ENCODE results near the gene CRYZL1.
A peak's percentile ranks its signal among the peaks of the same experiment; 100 is the strongest.

The CRYZL1 gene

GRCh38 chr21:33661146-33661545, 19.6 kb upstream of the CRYZL1 start:
- DNase-seq (ENCODE audit: low spot score) = no peak

- no peak for DNase-seq (ENCODE audit: low spot score)
Measured at GRCh38 chr21:33660406-33660805, 18.9 kb upstream of the CRYZL1 start.

DNA sequence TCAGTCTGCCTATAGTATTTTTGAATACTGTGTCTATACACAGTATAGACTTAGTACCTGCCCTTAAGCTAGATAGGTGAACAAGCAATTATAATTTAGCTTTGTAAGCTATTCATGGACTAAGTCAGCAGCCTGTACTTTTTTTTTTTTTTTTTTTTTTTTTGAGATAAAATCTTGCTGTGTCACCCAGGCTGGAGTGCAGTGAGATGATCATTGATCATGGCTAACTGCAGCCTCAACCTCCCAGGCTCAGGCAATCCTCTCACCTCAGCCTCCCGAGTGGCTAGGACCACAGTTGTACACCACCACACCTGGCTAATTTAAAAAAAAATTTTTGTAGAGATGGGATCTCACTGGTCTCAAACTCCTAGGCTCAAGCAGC, 18.0 kb upstream of the CRYZL1 start:
- no peak for DNase-seq (ENCODE audit: low spot score)

GRCh38 chr21:33658919-33659567, 17.5 kb upstream of the CRYZL1 start:
- DNase-seq (ENCODE audit: low spot score) = no peak

DNA sequence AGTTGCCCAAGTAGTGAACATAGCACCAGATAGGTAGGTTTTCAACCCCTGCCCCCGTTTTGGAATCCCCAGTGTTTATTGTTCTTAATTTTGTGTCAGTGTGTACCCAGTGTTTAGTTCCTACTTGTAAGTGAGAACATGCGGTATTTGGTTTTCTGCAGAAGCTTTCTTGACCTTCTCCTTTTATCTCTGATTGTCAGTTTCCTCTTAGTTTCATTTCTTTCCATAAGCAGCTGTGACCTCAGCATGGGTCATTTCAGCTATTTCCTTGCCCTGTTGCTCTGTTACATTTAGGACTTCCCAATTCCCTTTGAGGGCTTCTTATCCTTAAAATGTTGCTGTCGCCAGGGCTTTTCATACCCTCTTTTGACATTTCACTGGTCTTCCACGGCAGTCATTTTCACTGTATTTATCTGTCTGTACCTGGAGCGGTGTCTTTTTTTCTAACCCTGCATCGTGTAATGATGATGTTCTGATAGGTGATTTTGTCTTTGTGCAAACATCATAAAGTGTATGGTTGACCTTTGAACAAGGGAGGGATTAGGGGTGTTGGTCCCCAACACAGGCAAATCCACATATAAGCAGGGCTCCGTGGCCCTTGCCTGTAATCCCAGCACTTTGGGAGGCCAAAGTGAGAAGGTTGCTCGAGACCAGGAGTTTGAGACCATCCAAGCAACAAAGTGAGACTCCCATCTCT, 15.7 kb upstream of the CRYZL1 start:
- no peak for DNase-seq (ENCODE audit: low spot score)

- peak; percentile 50 for DNase-seq (ENCODE audit: low spot score)
Measured at GRCh38 chr21:33655588-33656221, 14.2 kb upstream of the CRYZL1 start.

GRCh38 chr21:33654412-33654811, 12.9 kb upstream of the CRYZL1 start:
- no peak for DNase-seq (ENCODE audit: low spot score)

- no peak for DNase-seq (ENCODE audit: low spot score)
Measured at GRCh38 chr21:33651965-33652680, 10.6 kb upstream of the CRYZL1 start.

GRCh38 chr21:33650929-33651509, 9.5 kb upstream of the CRYZL1 start:
- DNase-seq (ENCODE audit: low spot score) = no peak

- no peak for DNase-seq (ENCODE audit: low spot score)
Measured at GRCh38 chr21:33650230-33650629, 8.7 kb upstream of the CRYZL1 start.

- no peak for DNase-seq (ENCODE audit: low spot score)
Measured at GRCh38 chr21:33648555-33648954, 7.0 kb upstream of the CRYZL1 start.

- DNase-seq (ENCODE audit: low spot score) = no peak
Measured at GRCh38 chr21:33647587-33647986, 6.0 kb upstream of the CRYZL1 start.

GRCh38 chr21:33645730-33646129, 4.2 kb upstream of the CRYZL1 start:
- no peak for DNase-seq (ENCODE audit: low spot score)

- no peak for DNase-seq (ENCODE audit: low spot score)
Measured at GRCh38 chr21:33644383-33645074, 3.0 kb upstream of the CRYZL1 start.

- no peak for DNase-seq (ENCODE audit: low spot score)
Measured at GRCh38 chr21:33643658-33644311, 2.2 kb upstream of the CRYZL1 start.

- no peak for DNase-seq (ENCODE audit: low spot score)
Measured at GRCh38 chr21:33642896-33643657, 1.5 kb upstream of the CRYZL1 start.

GRCh38 chr21:33642027-33642895, 720 bp upstream of the CRYZL1 start, which contains the start of gene ITSN1:
Gene ITSN1, plus strand, starts transcription at chr21:33642501. Its CDS starts 76,328 bp downstream, at chr21:33718829.
- DNase-seq (ENCODE audit: low spot score) = peak; percentile 98

- no peak for DNase-seq (ENCODE audit: low spot score)
Measured at GRCh38 chr21:33640697-33641351, 717 bp downstream of the CRYZL1 start.

DNA sequence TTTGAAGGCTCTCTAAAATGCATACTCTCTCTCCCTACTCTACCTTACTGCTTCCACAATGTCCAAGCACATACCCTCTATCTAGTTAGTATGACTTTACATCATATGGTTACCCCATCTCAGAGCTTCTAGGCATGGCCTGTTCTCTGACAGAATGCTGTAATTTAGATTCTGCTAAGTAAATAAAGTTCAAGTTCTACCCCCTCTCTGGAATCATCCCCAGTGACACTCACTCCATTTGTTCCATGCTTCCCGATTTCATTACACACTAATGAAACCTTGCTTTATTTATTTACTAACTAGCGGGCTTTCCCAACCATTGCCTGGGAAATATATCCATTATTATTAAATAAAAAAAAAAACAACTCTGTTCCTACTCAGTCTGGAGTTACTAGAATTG, 7.3 kb downstream of the CRYZL1 start:
- DNase-seq (ENCODE audit: low spot score) = no peak

Measured in COLO829 (cell line).